KMS-11 (cell line): ENCODE data around the gene PSME4.
"Not testable (repeated sequence)": the region's sequence is repeated elsewhere in the genome, so short reads cannot be mapped to it uniquely, and the experiment has no call there.

Source experiments
- H2AFZ ChIP-seq: fragments of 200-600 bp; sonication (generic); 2 replicates; pipeline ENCODE4 v1.6.1; 2016; ENCODE audit warnings: antibody characterized with exemption, mixed run types, low read depth
- H3K27ac ChIP-seq: fragments of 200-600 bp; sonication (generic); 2 replicates; pipeline ENCODE4 v1.6.1; 2016; ENCODE audit warnings: mild to moderate bottlenecking, mixed run types
- H3K27me3 ChIP-seq: fragments of 200-600 bp; sonication (generic); 2 replicates; pipeline ENCODE4 v1.6.1; 2017; ENCODE audit warnings: mild to moderate bottlenecking, low read depth, mixed run types, moderate library complexity; ENCODE audit not compliant: insufficient read depth
- H3K36me3 ChIP-seq: fragments of 200-600 bp; sonication (generic); 2 replicates; pipeline ENCODE4 v1.6.1; 2017; ENCODE audit warnings: mild to moderate bottlenecking, mixed run types; ENCODE audit not compliant: insufficient read depth
- H3K4me1 ChIP-seq: fragments of 200-600 bp; sonication (generic); 2 replicates; pipeline ENCODE4 v1.6.1; 2016; ENCODE audit warnings: mild to moderate bottlenecking, low read depth, mixed run types; ENCODE audit not compliant: poor library complexity, severe bottlenecking
- H3K4me2 ChIP-seq: fragments of 200-600 bp; sonication (generic); 2 replicates; pipeline ENCODE4 v1.7.0; 2016; ENCODE audit warnings: mild to moderate bottlenecking, mixed run types
- H3K4me3 ChIP-seq: fragments of 200-600 bp; sonication (generic); IDR thresholded peaks from 2 replicates; pipeline ENCODE4 v1.6.1; 2017; ENCODE audit warnings: low read depth, low read length, mixed read lengths; ENCODE audit not compliant: insufficient read depth
- H3K79me2 ChIP-seq: fragments of 200-600 bp; sonication (generic); 2 replicates; pipeline ENCODE4 v1.6.1; 2016; ENCODE audit warnings: low read depth, mixed run types; ENCODE audit not compliant: insufficient read depth
- H3K9ac ChIP-seq: fragments of 200-600 bp; sonication (generic); 2 replicates; pipeline ENCODE4 v1.6.1; 2016; ENCODE audit warnings: mild to moderate bottlenecking, mixed run types
- H4K20me1 ChIP-seq: fragments of 200-600 bp; sonication (generic); 2 replicates; pipeline ENCODE4 v1.6.1; 2016; ENCODE audit warnings: mild to moderate bottlenecking, mixed run types; ENCODE audit not compliant: insufficient read depth
- CTCF ChIP-seq: fragments of 200-600 bp; sonication (generic); conservative IDR thresholded peaks from 2 replicates; pipeline ENCODE4 v1.6.1; 2017; ENCODE audit warnings: low read depth, mild to moderate bottlenecking, antibody characterized with exemption, low read length, moderate library complexity, mixed read lengths

The PSME4 gene

GRCh38 chr2:53859206-53860181, 111.3 kb downstream of the PSME4 start, which contains the start of gene GPR75:
TSS of gene GPR75 (minus strand) at chr2:53859967. CDS start at chr2:53854756, 5,211 bp downstream.
- Histone ChIP-seq H3K9ac (no peak within 1 kb of the TSS), H4K20me1 (no peaks in the 10 kb centered on the region), H3K27ac (no peak within 1 kb of the TSS), H3K27me3 (no peaks in the 10 kb centered on the region), H3K4me2 (no peak within 1 kb of the TSS), H3K36me3 (no peaks in the 10 kb centered on the region), H2AFZ (no peak within 1 kb of the TSS), H3K79me2 (no peaks in the 10 kb centered on the region), H3K4me1 (peaks cover 14% of the 10 kb centered on the region), H3K4me3 (no peak within 1 kb of the TSS)
- TF ChIP-seq CTCF, result no peak

GRCh38 chr2:53856272-53856671, 114.5 kb downstream of the PSME4 start:
- Histone ChIP-seq H3K27ac (no peak overlapping the region), H3K4me1 (peaks cover 2% of the 10 kb centered on the region), H3K9ac (no peak overlapping the region), H3K27me3 (no peaks in the 10 kb centered on the region), H2AFZ (no peak overlapping the region), H3K4me3 (no peak overlapping the region), H3K4me2 (no peak overlapping the region), H3K79me2 (no peaks in the 10 kb centered on the region), H3K36me3 (no peaks in the 10 kb centered on the region), H4K20me1 (no peaks in the 10 kb centered on the region)
- TF ChIP-seq CTCF, result no peak

- Histone ChIP-seq H3K4me1 (no peaks in the 10 kb centered on the region), H4K20me1 (no peaks in the 10 kb centered on the region), H3K27me3 (no peaks in the 10 kb centered on the region), H3K9ac (no peak overlapping the region), H3K27ac (no peak overlapping the region), H3K4me3 (no peak overlapping the region), H2AFZ (no peak overlapping the region), H3K4me2 (no peak overlapping the region), H3K79me2 (no peaks in the 10 kb centered on the region), H3K36me3 (no peaks in the 10 kb centered on the region)
- no peak for TF ChIP-seq CTCF
Observed at GRCh38 chr2:53854678-53855077, 116.1 kb downstream of the PSME4 start.

- TF ChIP-seq CTCF, result no peak
- Histone ChIP-seq H3K27ac (no peak overlapping the region), H3K79me2 (no peaks in the 10 kb centered on the region), H3K4me2 (no peak overlapping the region), H3K36me3 (no peaks in the 10 kb centered on the region), H3K4me3 (no peak overlapping the region), H3K9ac (no peak overlapping the region), H3K27me3 (no peaks in the 10 kb centered on the region), H3K4me1 (no peaks in the 10 kb centered on the region), H2AFZ (no peak overlapping the region), H4K20me1 (no peaks in the 10 kb centered on the region)
Observed at GRCh38 chr2:53852532-53852931, 118.3 kb downstream of the PSME4 start.

GRCh38 chr2:53851052-53851757, 119.6 kb downstream of the PSME4 start:
- not testable (repeated sequence) for H4K20me1 ChIP-seq, H3K79me2 ChIP-seq, H3K4me2 ChIP-seq, H2AFZ ChIP-seq, H3K4me3 ChIP-seq, H3K4me1 ChIP-seq, H3K27ac ChIP-seq, H3K9ac ChIP-seq, H3K27me3 ChIP-seq, H3K36me3 ChIP-seq
